ENCODE results near the gene CXorf38.
"Not testable (repeated sequence)": the region's sequence is repeated elsewhere in the genome, so short reads cannot be mapped to it uniquely, and the experiment has no call there.

The CXorf38 gene

GRCh38 chrX:40628506-40628905 lies 18.9 kb downstream of the CXorf38 start:
- no peak for DNase-seq (ENCODE audit: low spot score)

- no peak for DNase-seq (ENCODE audit: low spot score)
Measured at GRCh38 chrX:40625294-40625693, 22.1 kb downstream of the CXorf38 start.

- no peak for DNase-seq (ENCODE audit: low spot score)
Measured at GRCh38 chrX:40623665-40624064, 23.7 kb downstream of the CXorf38 start.

GRCh38 chrX:40623139-40623536 lies 24.2 kb downstream of the CXorf38 start, which contains the start of gene MPC1L:
Gene MPC1L (plus strand): TSS chrX:40623428. CDS start chrX:40623566, 138 bp downstream.
- DNase-seq (ENCODE audit: low spot score) = no peak

DNA sequence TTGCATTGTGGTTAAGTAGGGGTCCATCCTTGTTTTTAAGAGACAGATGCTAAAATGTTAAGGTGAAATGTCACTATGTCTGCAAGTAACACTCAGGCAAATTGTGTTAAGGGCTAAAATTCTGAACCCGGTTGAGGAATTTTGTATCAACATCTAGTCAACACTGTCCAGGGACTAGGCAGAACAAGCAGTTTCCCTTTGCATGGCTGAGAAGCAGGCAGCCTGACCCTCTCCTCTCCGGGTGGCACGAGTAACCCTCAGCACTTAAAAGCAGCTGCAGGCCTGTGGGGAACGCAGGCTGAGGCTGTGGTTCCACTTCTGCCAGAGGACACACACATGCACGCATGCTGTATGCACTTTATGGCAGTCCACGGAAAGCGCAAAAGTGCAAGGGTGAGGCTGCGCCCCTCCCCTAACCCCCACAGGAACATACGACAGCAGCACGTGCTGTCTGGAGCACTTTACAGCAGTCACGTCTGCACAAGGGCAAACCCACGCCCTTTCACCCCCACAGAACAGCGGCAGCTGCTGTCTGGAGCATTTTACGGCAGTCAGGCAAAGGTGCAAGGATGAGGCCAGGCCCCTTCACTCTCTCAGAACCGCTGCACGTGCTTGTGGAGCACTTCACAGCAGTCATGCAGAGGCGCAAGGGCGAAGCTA lies 24.8 kb downstream of the CXorf38 start:
- DNase-seq (ENCODE audit: low spot score) = no peak

- no peak for DNase-seq (ENCODE audit: low spot score)
Measured at GRCh38 chrX:40617566-40617965, 29.8 kb downstream of the CXorf38 start.

GRCh38 chrX:40615976-40616375 lies 31.4 kb downstream of the CXorf38 start:
- DNase-seq (ENCODE audit: low spot score) = no peak

DNA sequence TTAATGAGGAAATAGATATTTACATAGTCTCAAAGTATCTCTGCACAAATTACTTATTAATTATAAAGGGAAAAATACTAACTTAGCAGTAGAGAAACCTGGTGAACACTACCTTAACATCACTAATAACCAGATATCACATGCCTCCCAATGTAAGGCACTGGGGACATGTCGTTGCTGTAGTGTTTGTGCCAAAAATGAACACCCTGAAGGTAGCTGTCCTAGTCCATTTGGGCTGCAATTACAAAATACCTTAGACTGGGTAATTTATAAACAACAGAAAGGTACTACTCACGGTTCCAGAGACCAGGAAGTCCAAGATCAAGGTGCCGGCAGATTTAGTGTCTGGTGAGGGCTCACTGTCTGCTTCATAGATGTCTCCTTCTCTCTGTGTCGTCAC lies 34.9 kb downstream of the CXorf38 start:
- no peak for DNase-seq (ENCODE audit: low spot score)

DNA sequence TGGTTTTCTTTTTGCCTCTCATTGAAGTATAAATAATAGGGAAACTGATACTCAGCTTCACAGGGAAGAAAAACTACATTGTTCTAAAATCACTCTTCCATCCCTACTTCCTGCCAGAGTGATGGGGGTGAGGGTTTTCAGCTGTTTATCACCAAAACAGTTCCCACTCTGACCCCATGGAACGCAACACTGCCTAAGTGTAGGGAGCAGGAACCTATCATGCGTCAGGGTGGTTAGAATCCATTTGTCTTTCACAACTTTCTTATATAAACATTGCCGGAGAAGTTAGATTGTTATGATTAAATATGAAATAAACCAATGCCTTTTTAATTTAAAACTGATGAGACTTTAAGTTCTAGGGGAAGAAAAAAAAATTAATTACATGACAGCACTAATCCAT lies 40.0 kb downstream of the CXorf38 start:
- DNase-seq (ENCODE audit: low spot score) = no peak

DNA sequence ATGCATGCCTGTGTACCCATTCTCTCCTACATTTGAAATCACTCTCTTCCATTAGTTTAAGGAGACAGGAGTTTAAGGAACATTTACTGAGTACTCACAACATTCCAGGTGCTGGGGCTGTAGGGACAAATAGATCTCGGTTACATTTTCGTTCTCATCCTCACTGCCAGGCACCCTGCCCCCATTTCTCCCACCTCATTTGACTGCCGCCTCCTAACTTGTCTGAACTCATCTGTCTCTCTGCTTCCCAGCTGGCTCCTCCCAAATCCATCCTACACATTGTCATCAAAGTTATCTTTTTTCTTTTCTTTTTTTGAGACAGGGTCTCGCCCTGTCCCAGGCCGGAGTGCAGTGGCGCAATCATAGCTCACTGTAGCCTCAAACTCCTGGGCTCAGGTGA lies 43.9 kb downstream of the CXorf38 start:
- no peak for DNase-seq (ENCODE audit: low spot score)

GRCh38 chrX:40589616-40590321 lies 57.6 kb downstream of the CXorf38 start:
- DNase-seq (ENCODE audit: low spot score) = peak; percentile 44

GRCh38 chrX:40587623-40588022 lies 59.7 kb downstream of the CXorf38 start:
- DNase-seq (ENCODE audit: low spot score) = not testable (repeated sequence)

DNA sequence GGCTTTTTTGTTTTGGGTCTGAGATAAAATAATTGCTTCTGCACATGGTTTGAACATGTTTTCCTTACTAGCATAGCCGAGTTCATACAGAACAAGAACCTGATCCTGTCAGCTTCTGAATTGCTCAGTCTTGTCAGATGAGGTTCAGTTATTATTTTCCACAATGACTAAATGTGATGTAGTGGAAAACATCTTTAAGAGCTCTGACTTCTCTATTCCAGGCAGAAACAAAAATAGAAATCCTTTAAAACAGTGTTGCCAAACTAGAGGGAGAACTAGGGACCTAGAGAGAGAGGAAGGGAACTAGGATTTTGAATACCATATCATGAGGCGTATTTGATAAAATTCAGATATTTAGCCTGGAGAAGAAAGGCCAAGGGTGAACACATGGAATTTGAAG lies 64.5 kb downstream of the CXorf38 start:
- DNase-seq (ENCODE audit: low spot score) = no peak

DNA sequence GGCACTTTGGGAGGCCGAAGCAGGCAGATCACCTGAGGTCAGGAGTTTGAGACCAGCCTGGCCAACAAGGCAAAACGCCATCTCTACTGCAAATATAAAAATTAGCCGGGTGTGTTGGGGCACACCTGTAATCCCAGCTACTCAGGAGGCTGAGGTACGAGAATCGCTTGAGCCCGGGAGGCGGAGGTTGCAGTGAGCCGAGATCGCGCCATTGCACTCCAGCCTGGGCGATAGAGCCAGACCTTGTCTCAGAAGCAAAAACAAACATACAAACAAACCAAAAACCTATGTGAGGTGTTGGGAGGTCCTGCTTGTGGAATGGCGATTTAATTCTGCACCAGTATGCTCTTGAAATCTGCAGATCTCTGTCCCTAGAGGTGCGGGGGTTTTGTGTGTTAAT lies 65.2 kb downstream of the CXorf38 start:
- not testable (repeated sequence) for DNase-seq (ENCODE audit: low spot score)

DNA sequence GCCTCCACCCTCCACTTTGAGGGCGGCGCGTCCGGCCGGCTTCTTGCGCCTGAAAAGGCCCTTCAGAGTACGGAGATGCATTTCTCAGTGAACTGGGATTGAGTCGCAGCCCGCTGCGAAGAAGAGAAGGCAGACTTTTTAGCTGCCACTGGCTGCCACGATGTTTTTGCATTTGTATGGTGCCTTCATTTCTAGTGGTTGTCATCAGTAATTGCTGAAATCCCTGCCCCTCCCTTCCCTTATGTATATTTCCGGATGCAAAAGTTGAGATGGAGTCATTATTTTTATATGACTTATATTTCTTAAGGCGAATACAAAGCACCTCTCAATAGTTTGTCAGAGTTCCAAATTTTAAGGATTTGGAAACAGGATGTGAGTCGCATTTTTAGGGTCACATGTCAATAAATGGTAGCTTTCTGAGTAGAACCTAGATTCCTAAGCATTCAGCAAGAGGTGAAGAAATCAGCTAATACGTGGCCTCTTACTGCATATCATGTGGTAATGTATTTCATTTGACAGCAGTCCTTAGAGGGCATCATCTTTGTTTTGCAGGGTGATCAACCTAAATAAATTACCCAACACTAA lies 65.9 kb downstream of the CXorf38 start:
- peak; percentile 27 for DNase-seq (ENCODE audit: low spot score)

DNA sequence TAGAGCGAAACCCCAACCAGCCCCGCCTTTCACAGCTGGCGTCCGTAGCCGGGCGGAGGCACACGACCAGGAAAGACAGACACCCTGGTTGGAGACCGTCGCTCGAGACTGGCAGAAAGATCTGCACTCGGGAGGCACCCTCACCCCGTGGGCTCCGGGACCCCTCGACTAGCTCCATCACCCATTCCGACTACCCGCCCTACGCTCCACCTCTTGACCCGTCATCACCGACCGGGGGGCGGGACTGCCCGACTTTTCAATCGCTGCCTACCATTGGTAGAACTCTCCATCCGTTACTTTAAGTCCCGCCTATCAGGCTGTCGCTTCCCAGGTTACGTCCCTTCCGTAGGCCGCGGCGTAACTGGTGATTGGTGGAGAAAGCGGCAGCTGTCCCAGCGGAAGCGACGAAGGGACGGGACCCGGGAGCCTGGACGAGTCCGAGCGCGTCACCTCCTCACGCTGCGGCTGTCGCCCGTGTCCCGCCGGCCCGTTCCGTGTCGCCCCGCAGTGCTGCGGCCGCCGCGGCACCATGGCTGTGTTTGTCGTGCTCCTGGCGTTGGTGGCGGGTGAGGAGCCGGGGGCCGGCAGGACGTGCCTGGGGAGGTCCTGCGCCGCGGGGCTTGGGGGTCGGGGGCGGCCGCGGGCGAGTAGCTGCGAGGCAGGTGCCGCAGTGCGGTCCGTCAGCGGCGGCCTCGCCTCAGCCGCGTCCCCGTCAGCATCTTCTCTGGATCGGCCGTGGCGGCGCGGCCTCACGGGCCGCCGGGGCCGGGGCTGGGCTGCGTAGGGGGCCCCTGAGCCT lies 66.6 kb downstream of the CXorf38 start, which contains the start of gene ATP6AP2:
ATP6AP2 (plus strand) TSS at position 434 of the 799 bp plus-strand sequence; CDS start at position 530, 96 bp downstream.
- DNase-seq (ENCODE audit: low spot score) = peak; percentile 90

- DNase-seq (ENCODE audit: low spot score) = no peak
Measured at GRCh38 chrX:40579900-40580536, 67.3 kb downstream of the CXorf38 start.

DNA sequence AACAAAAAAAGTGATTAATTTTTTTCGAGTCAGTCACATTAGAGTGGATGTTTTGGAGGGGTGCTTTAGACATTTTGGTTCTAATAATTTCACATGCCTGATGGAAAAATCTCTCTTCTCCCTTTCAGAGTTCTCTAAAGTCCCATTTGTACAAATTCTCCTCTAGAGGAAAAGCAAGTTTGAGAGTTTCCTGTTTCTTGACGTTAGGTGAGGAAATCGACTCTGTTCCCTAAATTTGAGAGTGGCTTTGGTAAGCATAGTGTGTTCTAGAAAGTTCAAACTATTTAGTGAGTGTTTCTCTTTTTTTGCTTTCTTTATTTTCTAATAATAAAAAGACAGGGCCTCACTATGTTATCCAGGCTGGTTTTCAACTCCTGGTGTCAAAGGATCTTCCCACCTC lies 68.2 kb downstream of the CXorf38 start:
- no peak for DNase-seq (ENCODE audit: low spot score)

GRCh38 chrX:40578039-40578695 lies 69.2 kb downstream of the CXorf38 start:
- no peak for DNase-seq (ENCODE audit: low spot score)

Measured in CD4-positive, alpha-beta T cell treated with Interleukin-15 for 4 hours (primary cell).